CD4-positive, alpha-beta T cell treated with Interleukin-4 for 1 hour (primary cell): Measurements from ENCODE around the gene LGI4.
"Not testable (repeated sequence)": the region's sequence is repeated elsewhere in the genome, so short reads cannot be mapped to it uniquely, and the experiment has no call there.

Experiments used
- DNase-seq, 2 donors: peaks; one replicate each; pipeline ENCODE4 v3.0.0-alpha.2; 2020 to 2022

The LGI4 gene

DNA sequence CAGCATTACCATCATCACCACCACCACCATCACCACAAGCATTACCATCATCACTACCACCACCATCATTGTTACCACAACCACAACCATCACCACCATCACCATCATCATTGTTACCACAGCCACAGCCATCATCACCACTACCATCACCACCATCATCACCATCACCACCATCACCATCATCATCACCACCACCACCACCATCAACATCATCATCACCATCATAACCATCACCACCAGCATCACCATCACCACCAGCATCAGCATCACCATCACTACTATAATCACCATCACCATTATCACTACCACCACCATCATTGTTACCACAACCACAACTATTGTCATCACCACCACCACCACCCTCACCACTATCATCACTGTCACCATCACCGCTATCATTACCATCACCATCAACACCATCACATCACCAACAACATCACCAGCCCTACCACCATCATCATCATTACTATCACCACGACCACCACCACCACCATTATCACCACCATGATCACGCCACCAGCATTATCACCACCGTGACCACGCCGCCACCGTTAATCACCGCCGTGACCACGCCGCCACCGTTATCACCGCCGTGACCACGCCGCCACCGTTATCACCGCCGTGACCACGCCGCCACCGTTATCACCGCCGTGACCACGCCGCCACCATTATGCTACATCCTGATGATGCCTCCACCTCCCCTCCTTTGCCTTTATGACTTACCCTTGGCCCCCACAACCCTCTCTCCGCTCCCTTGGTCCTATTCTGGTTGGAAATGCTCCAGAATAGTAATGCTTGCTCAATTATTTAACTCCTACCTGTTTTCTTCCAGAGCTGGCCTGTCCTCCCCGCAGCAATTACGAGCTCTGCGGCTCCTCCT, 29.2 kb downstream of the LGI4 start:
- DNase-seq = no peak

- no peak for DNase-seq
Observed at GRCh38 chr19:35105047-35105410, 29.8 kb downstream of the LGI4 start.

GRCh38 chr19:35104361-35104760, 30.5 kb downstream of the LGI4 start:
- DNase-seq = no peak

GRCh38 chr19:35103614-35104013, 31.2 kb downstream of the LGI4 start:
- not testable (repeated sequence) for DNase-seq

DNA sequence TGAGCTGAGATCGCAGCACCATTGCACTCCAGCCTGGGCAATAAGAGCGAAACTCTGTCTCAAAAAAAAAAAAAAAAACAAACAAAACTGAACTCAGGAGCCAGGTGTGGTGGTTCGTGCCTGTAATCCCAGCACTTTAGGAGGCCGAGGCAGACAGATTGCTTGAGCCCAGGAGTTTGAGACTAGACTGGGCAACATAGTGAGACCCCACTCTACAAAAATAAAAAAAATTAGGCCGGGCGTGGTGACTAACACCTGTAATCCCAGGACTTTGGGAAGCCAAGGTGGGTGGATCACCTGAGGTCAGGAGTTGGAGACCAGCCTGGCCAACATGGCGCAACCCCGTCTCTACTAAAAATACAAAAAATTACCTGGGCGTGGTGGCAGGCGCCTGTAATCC, 32.9 kb downstream of the LGI4 start:
- DNase-seq = not testable (repeated sequence)

- no peak for DNase-seq
Observed at GRCh38 chr19:35100588-35101533, 34.0 kb downstream of the LGI4 start.

DNA sequence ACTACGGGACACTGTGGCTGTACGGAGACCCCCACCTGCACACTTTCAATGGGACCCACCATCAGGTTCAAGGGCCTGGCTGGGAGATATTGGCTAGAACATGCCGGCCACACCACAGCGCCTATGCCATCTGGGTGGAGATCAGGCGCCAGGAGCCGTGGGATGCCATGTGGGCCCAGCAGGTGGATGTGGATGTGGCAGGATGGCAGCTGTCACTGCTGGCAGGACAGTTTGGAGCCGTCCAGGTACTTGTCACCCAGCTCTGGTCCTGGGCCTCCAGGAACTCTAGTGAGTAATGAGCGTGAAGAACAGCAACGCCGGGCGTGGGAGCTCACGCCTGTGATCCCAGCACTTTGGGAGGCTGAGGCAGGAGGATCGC, 35.0 kb downstream of the LGI4 start:
- DNase-seq = no peak

DNA sequence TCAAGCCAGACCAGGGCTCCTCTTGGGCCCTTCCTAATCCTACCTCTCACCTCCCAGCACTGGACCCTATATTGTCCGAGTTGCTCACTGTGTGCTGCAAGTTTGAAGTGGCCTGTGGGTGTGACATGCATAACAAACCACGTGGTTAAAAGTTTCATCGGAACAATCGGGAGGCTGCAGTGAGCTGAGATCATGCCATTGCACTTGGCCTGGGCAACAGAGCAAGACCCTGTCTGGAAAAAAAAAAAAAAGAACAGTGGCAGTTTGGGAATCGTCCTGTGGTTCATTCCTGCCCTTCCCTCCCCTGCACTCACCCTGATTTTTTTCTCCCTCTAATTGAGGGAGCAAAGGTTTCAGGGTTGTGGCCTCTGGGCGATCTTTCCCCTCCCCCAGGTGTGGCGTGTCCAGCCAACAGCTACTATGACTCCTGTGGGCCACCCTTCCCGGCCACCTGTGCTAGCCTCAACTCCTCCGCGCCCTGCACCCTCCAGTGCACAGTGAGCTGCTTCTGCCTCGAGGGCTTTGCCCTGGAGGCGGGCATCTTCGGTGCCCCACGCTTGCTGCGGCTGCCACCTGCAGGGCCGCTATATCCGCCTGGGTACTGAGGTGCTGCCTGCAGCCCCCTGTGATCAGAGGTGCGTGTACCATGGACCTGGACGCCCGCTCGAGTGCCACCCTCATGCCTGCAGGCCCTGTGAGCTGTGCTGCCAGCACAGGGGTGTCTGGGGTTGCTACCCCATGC, 35.5 kb downstream of the LGI4 start:
- no peak for DNase-seq

DNA sequence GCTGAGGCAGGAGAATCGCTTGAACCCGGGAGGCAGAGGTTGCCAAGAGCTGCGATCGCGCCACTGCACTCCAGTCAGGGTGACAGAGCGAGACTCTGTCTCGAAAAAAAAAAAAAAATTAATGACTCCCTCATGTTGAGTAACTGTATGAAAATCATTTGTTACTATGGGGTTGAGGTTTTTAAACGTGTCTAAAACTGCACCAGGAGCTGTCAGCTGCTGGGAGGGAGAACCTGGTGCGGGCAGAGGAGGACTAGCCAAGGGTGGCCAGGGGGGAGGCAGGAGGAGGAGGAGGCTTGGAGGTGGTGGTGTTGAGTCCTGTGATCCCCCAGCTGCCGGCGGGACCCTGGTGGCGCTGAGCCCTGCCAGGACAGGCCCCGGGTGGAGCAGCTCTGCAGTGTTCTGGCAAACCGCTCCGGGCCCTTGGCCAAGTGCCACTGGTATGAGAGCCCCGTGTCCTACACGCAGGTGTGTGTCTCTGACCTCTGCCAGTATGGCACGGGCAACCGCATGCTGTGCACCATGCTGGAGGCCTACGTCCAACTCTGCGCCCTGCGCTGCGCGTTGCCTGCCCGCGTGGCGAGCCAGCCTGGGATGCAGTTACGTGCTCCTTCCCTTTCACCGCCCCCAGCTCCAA, 36.3 kb downstream of the LGI4 start:
- no peak for DNase-seq

DNA sequence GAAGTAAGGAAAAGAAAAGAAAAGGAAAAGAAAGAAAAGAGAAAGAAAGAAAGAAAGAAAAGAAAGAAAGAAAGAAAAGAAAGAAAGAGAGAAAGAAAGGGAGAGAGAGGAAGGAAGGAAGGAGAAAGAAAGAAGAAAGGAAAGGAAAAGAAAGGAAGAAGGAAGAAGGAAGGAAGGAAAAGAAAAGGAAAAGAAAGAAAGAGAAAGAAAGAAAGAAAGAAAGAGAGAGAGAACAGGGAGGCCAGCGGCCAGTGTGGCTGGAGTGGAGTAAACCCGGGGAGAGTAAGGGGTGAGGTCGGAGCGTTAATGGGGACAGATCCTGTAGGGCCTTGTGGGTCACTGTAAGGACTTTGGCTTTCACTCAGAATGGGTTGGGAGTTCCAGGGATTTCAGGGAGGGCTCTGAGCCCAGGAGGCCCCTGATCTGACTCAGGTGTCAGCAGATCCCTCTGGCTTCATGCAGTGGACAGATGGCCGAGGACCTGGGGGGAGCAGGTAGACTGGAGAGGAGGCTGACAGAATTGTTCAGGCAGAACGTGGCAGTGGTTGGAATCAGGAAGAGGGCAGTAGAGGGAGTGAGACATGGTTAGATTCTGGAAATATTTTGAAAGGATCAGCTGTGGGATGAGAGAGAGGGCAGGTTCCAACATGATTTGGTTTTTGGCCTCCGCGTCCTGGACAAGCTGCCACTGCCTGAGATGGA, 39.0 kb downstream of the LGI4 start:
- no peak for DNase-seq

GRCh38 chr19:35094656-35095055, 40.2 kb downstream of the LGI4 start:
- no peak for DNase-seq

- no peak for DNase-seq
Observed at GRCh38 chr19:35093941-35094647, 40.8 kb downstream of the LGI4 start.

- DNase-seq = no peak
Observed at GRCh38 chr19:35093430-35093829, 41.4 kb downstream of the LGI4 start.

GRCh38 chr19:35090506-35091214, 44.2 kb downstream of the LGI4 start:
- peak; percentile 46 to 57 for DNase-seq

- DNase-seq = no peak
Observed at GRCh38 chr19:35090160-35090505, 44.7 kb downstream of the LGI4 start.

- DNase-seq = no peak
Observed at GRCh38 chr19:35089554-35089953, 45.3 kb downstream of the LGI4 start.

DNA sequence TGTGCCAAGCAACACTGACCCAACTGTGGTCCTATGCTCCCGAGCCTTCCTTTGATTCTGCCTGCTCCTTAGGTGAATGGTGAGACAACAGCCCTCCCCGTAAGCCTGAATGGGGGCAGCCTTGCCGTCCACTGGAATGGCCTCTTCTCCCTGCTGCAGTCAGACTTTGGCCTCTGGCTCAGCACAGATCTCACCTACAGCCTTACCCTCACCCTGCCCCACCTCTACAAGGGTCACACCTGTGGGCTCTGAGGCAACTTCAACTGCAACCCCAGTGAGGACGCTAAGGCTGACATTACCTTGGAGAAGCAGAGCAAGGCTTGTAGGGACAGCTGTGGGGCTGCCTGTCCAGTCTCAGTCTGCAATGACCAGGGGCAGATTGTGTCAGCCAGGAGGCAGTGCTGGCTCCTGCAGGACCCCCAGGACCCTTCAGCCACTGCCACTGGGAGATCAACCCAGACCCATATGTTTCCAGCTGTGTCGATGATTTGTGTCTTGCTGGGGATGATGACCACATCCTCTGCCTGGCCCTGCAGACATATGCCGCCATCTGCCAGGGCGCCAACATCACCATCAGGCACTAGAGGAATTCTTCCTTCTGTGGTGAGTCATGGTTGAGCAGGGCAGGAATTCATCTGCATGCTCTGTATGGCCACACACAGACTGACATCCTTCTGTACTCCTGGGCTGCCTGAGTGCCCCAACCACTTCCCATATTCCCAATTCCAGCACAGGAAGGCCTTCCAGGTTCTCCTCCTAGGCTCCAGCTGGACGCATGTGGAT, 46.5 kb downstream of the LGI4 start:
- no peak for DNase-seq

GRCh38 chr19:35087393-35087792, 47.5 kb downstream of the LGI4 start:
- no peak for DNase-seq

DNA sequence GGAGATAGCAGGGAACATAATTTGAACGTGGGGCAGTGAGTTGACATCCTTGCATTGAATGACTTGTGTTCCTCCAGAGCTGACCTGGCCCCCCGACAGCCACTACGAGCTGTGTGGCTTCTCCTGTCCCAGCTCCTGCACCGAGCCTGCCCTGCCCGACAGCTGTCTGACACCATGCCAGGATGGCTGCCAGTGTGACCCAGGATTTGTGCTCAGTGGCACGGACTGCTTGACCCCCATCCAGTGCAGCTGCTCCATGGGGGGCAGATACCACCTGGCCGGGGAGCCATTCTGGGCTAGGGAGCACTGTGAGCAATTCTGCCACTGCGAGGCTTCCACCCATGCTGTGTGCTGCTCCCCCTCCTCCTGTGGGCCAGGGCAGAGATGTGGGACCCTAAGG, 48.4 kb downstream of the LGI4 start:
- DNase-seq = no peak

- peak in 1 of 2 donors; percentile 19 for DNase-seq
Observed at GRCh38 chr19:35085947-35086346, 48.9 kb downstream of the LGI4 start.
